ENCODE data around the gene GAGE12E.
"Not testable (repeated sequence)": the region's sequence is repeated elsewhere in the genome, so short reads cannot be mapped to it uniquely, and the experiment has no call there.

The GAGE12E gene

DNA sequence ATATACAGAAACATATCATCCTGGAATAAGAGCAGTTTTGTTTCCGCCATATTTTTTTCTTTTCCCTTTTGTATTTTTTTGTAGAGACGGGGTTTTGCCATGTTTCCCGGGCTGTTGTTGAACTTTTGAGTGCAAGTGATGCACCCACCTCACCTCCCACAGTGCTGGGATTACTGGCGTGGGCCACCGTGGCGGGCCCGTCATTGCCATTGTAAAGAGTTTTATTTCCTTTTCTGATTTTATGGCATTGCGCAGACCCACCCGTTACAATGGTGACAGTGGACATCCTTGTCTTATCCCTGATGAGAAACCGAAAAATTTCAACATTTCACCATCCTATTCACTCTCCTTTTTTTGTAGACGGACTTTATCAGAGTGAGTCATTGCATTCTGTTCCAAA lies 17.6 kb downstream of the GAGE12E start:
- not testable (repeated sequence) for H3K27me3 ChIP-seq (ENCODE audit: insufficient read depth, low read length); H3K4me2 ChIP-seq (ENCODE audit: low read length); H2BK12ac ChIP-seq (ENCODE audit: low read length); H3K4ac ChIP-seq (ENCODE audit: low read depth, low read length); H3K27ac ChIP-seq (ENCODE audit: low read depth, low read length); H3K18ac ChIP-seq (ENCODE audit: low read length); H4K91ac ChIP-seq (ENCODE audit: low read depth, low read length); H3K36me3 ChIP-seq (ENCODE audit: control insufficient read depth in 1 of 2, insufficient read depth in 2 of 2, low read length in 2 of 2); H3K4me1 ChIP-seq (ENCODE audit: control insufficient read depth in 1 of 2, insufficient read depth in 2 of 2, low read length in 2 of 2); H3K79me1 ChIP-seq (ENCODE audit: low read length); H3K14ac ChIP-seq (ENCODE audit: low read length); H2BK120ac ChIP-seq (ENCODE audit: insufficient read depth, low read length, poor library complexity); H3K79me2 ChIP-seq (ENCODE audit: control insufficient read depth, insufficient read depth, low read length, poor library complexity); H3K23ac ChIP-seq (ENCODE audit: low read length); DNase-seq; H3K9ac ChIP-seq (ENCODE audit: low read length); H4K8ac ChIP-seq (ENCODE audit: low read depth, low read length); H2AK5ac ChIP-seq (ENCODE audit: low read length); H3K9me3 ChIP-seq (ENCODE audit: insufficient read depth, low read depth, low read length); H2BK5ac ChIP-seq (ENCODE audit: low read depth, low read length, poor library complexity); H4K12ac ChIP-seq (ENCODE audit: low read depth, low read length); H3K4me3 ChIP-seq (ENCODE audit: low read depth, low read length); H2AFZ ChIP-seq (ENCODE audit: insufficient read depth, low read length, poor library complexity)
- WGBS (ENCODE audit: extremely low coverage, insufficient coverage, insufficient read length) = no CpG with 5 or more reads among the region's 11 CpGs

- H3K4me1 ChIP-seq (ENCODE audit: control insufficient read depth in 1 of 2, insufficient read depth in 2 of 2, low read length in 2 of 2); H3K18ac ChIP-seq (ENCODE audit: low read length); H4K91ac ChIP-seq (ENCODE audit: low read depth, low read length); H3K79me1 ChIP-seq (ENCODE audit: low read length); H3K27ac ChIP-seq (ENCODE audit: low read depth, low read length); H3K9ac ChIP-seq (ENCODE audit: low read length); H2AK5ac ChIP-seq (ENCODE audit: low read length); H3K4me2 ChIP-seq (ENCODE audit: low read length); DNase-seq; H4K8ac ChIP-seq (ENCODE audit: low read depth, low read length); H3K4me3 ChIP-seq (ENCODE audit: low read depth, low read length); H2AFZ ChIP-seq (ENCODE audit: insufficient read depth, low read length, poor library complexity); H2BK5ac ChIP-seq (ENCODE audit: low read depth, low read length, poor library complexity); H4K12ac ChIP-seq (ENCODE audit: low read depth, low read length); H3K14ac ChIP-seq (ENCODE audit: low read length); H3K23ac ChIP-seq (ENCODE audit: low read length); H3K27me3 ChIP-seq (ENCODE audit: insufficient read depth, low read length); H3K79me2 ChIP-seq (ENCODE audit: control insufficient read depth, insufficient read depth, low read length, poor library complexity); H3K36me3 ChIP-seq (ENCODE audit: control insufficient read depth in 1 of 2, insufficient read depth in 2 of 2, low read length in 2 of 2); H2BK120ac ChIP-seq (ENCODE audit: insufficient read depth, low read length, poor library complexity); H3K4ac ChIP-seq (ENCODE audit: low read depth, low read length); H2BK12ac ChIP-seq (ENCODE audit: low read length); H3K9me3 ChIP-seq (ENCODE audit: insufficient read depth, low read depth, low read length): not testable (repeated sequence)
- WGBS (ENCODE audit: extremely low coverage, insufficient coverage, insufficient read length) = no CpG with 5 or more reads among the region's 13 CpGs
These were observed 18.1 kb downstream of the GAGE12E start for GRCh38 chrX:49569152-49569551.

GRCh38 chrX:49570100-49570499 lies 19.0 kb downstream of the GAGE12E start, which contains the start of gene GAGE12G:
Gene GAGE12G (plus strand): TSS chrX:49570400. CDS start chrX:49571555, 1,155 bp downstream.
- not testable (repeated sequence) for H2BK120ac ChIP-seq (ENCODE audit: insufficient read depth, low read length, poor library complexity); H3K27me3 ChIP-seq (ENCODE audit: insufficient read depth, low read length); H3K79me1 ChIP-seq (ENCODE audit: low read length); H4K91ac ChIP-seq (ENCODE audit: low read depth, low read length); H4K8ac ChIP-seq (ENCODE audit: low read depth, low read length); H3K79me2 ChIP-seq (ENCODE audit: control insufficient read depth, insufficient read depth, low read length, poor library complexity); H3K9me3 ChIP-seq (ENCODE audit: insufficient read depth, low read depth, low read length); H3K27ac ChIP-seq (ENCODE audit: low read depth, low read length); H2BK5ac ChIP-seq (ENCODE audit: low read depth, low read length, poor library complexity); H3K36me3 ChIP-seq (ENCODE audit: control insufficient read depth in 1 of 2, insufficient read depth in 2 of 2, low read length in 2 of 2); H3K18ac ChIP-seq (ENCODE audit: low read length); H4K12ac ChIP-seq (ENCODE audit: low read depth, low read length); H3K23ac ChIP-seq (ENCODE audit: low read length); H2AFZ ChIP-seq (ENCODE audit: insufficient read depth, low read length, poor library complexity); DNase-seq; H2AK5ac ChIP-seq (ENCODE audit: low read length); H3K4ac ChIP-seq (ENCODE audit: low read depth, low read length); H3K9ac ChIP-seq (ENCODE audit: low read length); H3K4me3 ChIP-seq (ENCODE audit: low read depth, low read length); H2BK12ac ChIP-seq (ENCODE audit: low read length); H3K4me1 ChIP-seq (ENCODE audit: control insufficient read depth in 1 of 2, insufficient read depth in 2 of 2, low read length in 2 of 2); H3K14ac ChIP-seq (ENCODE audit: low read length); H3K4me2 ChIP-seq (ENCODE audit: low read length)
- WGBS (ENCODE audit: extremely low coverage, insufficient coverage, insufficient read length) = no CpG with 5 or more reads among the region's 16 CpGs

DNA sequence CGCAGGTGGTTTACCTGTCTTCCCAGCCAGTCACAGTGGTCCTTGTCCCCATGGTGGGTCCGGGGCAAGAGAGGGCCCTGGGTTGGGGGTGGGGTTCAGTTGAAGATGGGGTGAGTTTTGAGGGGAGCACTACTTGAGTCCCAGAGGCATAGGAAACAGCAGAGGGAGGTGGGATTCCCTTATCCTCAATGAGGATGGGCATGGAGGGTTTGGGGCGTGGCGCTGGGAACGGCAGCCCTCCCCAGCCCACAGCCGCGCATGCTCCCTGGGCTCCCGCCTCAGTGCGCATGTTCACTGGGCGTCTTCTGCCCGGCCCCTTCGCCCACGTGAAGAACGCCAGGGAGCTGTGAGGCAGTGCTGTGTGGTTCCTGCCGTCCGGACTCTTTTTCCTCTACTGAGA lies 28.6 kb downstream of the GAGE12E start, which contains the start of gene GAGE12H:
GAGE12H (plus strand) TSS at position 301 of the 400 bp plus-strand sequence. CDS start 1,155 bp downstream, outside the sequence.
- H2AK5ac ChIP-seq (ENCODE audit: low read length); H3K18ac ChIP-seq (ENCODE audit: low read length); DNase-seq; H2BK120ac ChIP-seq (ENCODE audit: insufficient read depth, low read length, poor library complexity); H3K79me2 ChIP-seq (ENCODE audit: control insufficient read depth, insufficient read depth, low read length, poor library complexity); H3K4ac ChIP-seq (ENCODE audit: low read depth, low read length); H3K4me1 ChIP-seq (ENCODE audit: control insufficient read depth in 1 of 2, insufficient read depth in 2 of 2, low read length in 2 of 2); H4K91ac ChIP-seq (ENCODE audit: low read depth, low read length); H2BK5ac ChIP-seq (ENCODE audit: low read depth, low read length, poor library complexity); H2AFZ ChIP-seq (ENCODE audit: insufficient read depth, low read length, poor library complexity); H3K4me3 ChIP-seq (ENCODE audit: low read depth, low read length); H3K9me3 ChIP-seq (ENCODE audit: insufficient read depth, low read depth, low read length); H3K27ac ChIP-seq (ENCODE audit: low read depth, low read length); H3K14ac ChIP-seq (ENCODE audit: low read length); H4K12ac ChIP-seq (ENCODE audit: low read depth, low read length); H4K8ac ChIP-seq (ENCODE audit: low read depth, low read length); H3K79me1 ChIP-seq (ENCODE audit: low read length); H3K27me3 ChIP-seq (ENCODE audit: insufficient read depth, low read length); H3K36me3 ChIP-seq (ENCODE audit: control insufficient read depth in 1 of 2, insufficient read depth in 2 of 2, low read length in 2 of 2); H3K9ac ChIP-seq (ENCODE audit: low read length); H3K4me2 ChIP-seq (ENCODE audit: low read length); H2BK12ac ChIP-seq (ENCODE audit: low read length); H3K23ac ChIP-seq (ENCODE audit: low read length): not testable (repeated sequence)
- WGBS (ENCODE audit: extremely low coverage, insufficient coverage, insufficient read length) = no CpG with 5 or more reads among the region's 16 CpGs

Measured in trophoblast cell (in vitro differentiated cells and primary cell).